Measurements from ENCODE around the gene TNFSF12.

The TNFSF12 gene

GRCh38 chr17:7548585-7549400, at the start of gene TNFSF12:
TNFSF12 (plus strand) TSS chr17:7549058; CDS start chr17:7549154, 96 bp downstream.
- Histone ChIP-seq H3K4me1 (ENCODE audit: control insufficient read depth, low read depth, low read length) (no peaks in the 10 kb centered on the region), H3K9me3 (ENCODE audit: control insufficient read depth, low read depth, low read length) (no peaks in the 10 kb centered on the region), H3K36me3 (ENCODE audit: control insufficient read depth, low read depth, low read length) (no peaks in the 10 kb centered on the region), H3K9ac (ENCODE audit: low read length) (peak within 1 kb of the TSS; percentile 50), H3K27me3 (ENCODE audit: control insufficient read depth, insufficient read depth, low read length) (peaks cover 10% of the 10 kb centered on the region), H3K27ac (ENCODE audit: low read length) (no peak within 1 kb of the TSS), H3K4me3 (ENCODE audit: low read length) (peak within 1 kb of the TSS; percentile 67)

- Histone ChIP-seq H3K4me1 (ENCODE audit: control insufficient read depth, low read depth, low read length) (no peaks in the 10 kb centered on the region), H3K4me3 (ENCODE audit: low read length) (no peak overlapping the region), H3K27ac (ENCODE audit: low read length) (no peak overlapping the region), H3K9ac (ENCODE audit: low read length) (no peak overlapping the region), H3K27me3 (ENCODE audit: control insufficient read depth, insufficient read depth, low read length) (no peaks in the 10 kb centered on the region), H3K36me3 (ENCODE audit: control insufficient read depth, low read depth, low read length) (peaks cover 79% of the 10 kb centered on the region), H3K9me3 (ENCODE audit: control insufficient read depth, low read depth, low read length) (no peaks in the 10 kb centered on the region)
Observed at GRCh38 chr17:7499161-7499560, 49.7 kb upstream of the TNFSF12 start.

GRCh38 chr17:7501729-7502128, 47.1 kb upstream of the TNFSF12 start:
- H3K9ac ChIP-seq (ENCODE audit: low read length) = no peak overlapping the region
- H3K4me3 ChIP-seq (ENCODE audit: low read length) = no peak overlapping the region
- no peak overlapping the region for H3K27ac ChIP-seq (ENCODE audit: low read length)
- peaks cover 85% of the 10 kb centered on the region for H3K36me3 ChIP-seq (ENCODE audit: control insufficient read depth, low read depth, low read length)
- no peaks in the 10 kb centered on the region for H3K27me3 ChIP-seq (ENCODE audit: control insufficient read depth, insufficient read depth, low read length)
- no peaks in the 10 kb centered on the region for H3K4me1 ChIP-seq (ENCODE audit: control insufficient read depth, low read depth, low read length)
- H3K9me3 ChIP-seq (ENCODE audit: control insufficient read depth, low read depth, low read length) = no peaks in the 10 kb centered on the region

GRCh38 chr17:7502171-7502847, 46.5 kb upstream of the TNFSF12 start:
- Histone ChIP-seq H3K9ac (ENCODE audit: low read length) (no peak overlapping the region), H3K36me3 (ENCODE audit: control insufficient read depth, low read depth, low read length) (peaks cover 83% of the 10 kb centered on the region), H3K9me3 (ENCODE audit: control insufficient read depth, low read depth, low read length) (no peaks in the 10 kb centered on the region), H3K4me3 (ENCODE audit: low read length) (no peak overlapping the region), H3K4me1 (ENCODE audit: control insufficient read depth, low read depth, low read length) (no peaks in the 10 kb centered on the region), H3K27ac (ENCODE audit: low read length) (no peak overlapping the region), H3K27me3 (ENCODE audit: control insufficient read depth, insufficient read depth, low read length) (no peaks in the 10 kb centered on the region)

- Histone ChIP-seq H3K9ac (ENCODE audit: low read length) (no peak overlapping the region), H3K27me3 (ENCODE audit: control insufficient read depth, insufficient read depth, low read length) (no peaks in the 10 kb centered on the region), H3K27ac (ENCODE audit: low read length) (no peak overlapping the region), H3K4me3 (ENCODE audit: low read length) (no peak overlapping the region), H3K4me1 (ENCODE audit: control insufficient read depth, low read depth, low read length) (no peaks in the 10 kb centered on the region), H3K9me3 (ENCODE audit: control insufficient read depth, low read depth, low read length) (no peaks in the 10 kb centered on the region), H3K36me3 (ENCODE audit: control insufficient read depth, low read depth, low read length) (peaks cover 81% of the 10 kb centered on the region)
Observed at GRCh38 chr17:7502987-7503386, 45.9 kb upstream of the TNFSF12 start.

- H3K9me3 ChIP-seq (ENCODE audit: control insufficient read depth, low read depth, low read length) = no peaks in the 10 kb centered on the region
- no peak overlapping the region for H3K9ac ChIP-seq (ENCODE audit: low read length)
- H3K36me3 ChIP-seq (ENCODE audit: control insufficient read depth, low read depth, low read length) = peaks cover 82% of the 10 kb centered on the region
- no peaks in the 10 kb centered on the region for H3K4me1 ChIP-seq (ENCODE audit: control insufficient read depth, low read depth, low read length)
- H3K27me3 ChIP-seq (ENCODE audit: control insufficient read depth, insufficient read depth, low read length) = no peaks in the 10 kb centered on the region
- H3K4me3 ChIP-seq (ENCODE audit: low read length) = no peak overlapping the region
- H3K27ac ChIP-seq (ENCODE audit: low read length) = no peak overlapping the region
Observed at GRCh38 chr17:7503521-7503920, 45.3 kb upstream of the TNFSF12 start.

GRCh38 chr17:7508145-7508544, 40.7 kb upstream of the TNFSF12 start:
- no peaks in the 10 kb centered on the region for H3K27me3 ChIP-seq (ENCODE audit: control insufficient read depth, insufficient read depth, low read length)
- no peak overlapping the region for H3K27ac ChIP-seq (ENCODE audit: low read length)
- no peaks in the 10 kb centered on the region for H3K4me1 ChIP-seq (ENCODE audit: control insufficient read depth, low read depth, low read length)
- no peaks in the 10 kb centered on the region for H3K9me3 ChIP-seq (ENCODE audit: control insufficient read depth, low read depth, low read length)
- no peak overlapping the region for H3K9ac ChIP-seq (ENCODE audit: low read length)
- no peak overlapping the region for H3K4me3 ChIP-seq (ENCODE audit: low read length)
- peaks cover 89% of the 10 kb centered on the region for H3K36me3 ChIP-seq (ENCODE audit: control insufficient read depth, low read depth, low read length)

GRCh38 chr17:7508846-7509245, 40.0 kb upstream of the TNFSF12 start:
- H3K9me3 ChIP-seq (ENCODE audit: control insufficient read depth, low read depth, low read length) = no peaks in the 10 kb centered on the region
- H3K27me3 ChIP-seq (ENCODE audit: control insufficient read depth, insufficient read depth, low read length) = no peaks in the 10 kb centered on the region
- no peak overlapping the region for H3K4me3 ChIP-seq (ENCODE audit: low read length)
- peaks cover 89% of the 10 kb centered on the region for H3K36me3 ChIP-seq (ENCODE audit: control insufficient read depth, low read depth, low read length)
- no peak overlapping the region for H3K9ac ChIP-seq (ENCODE audit: low read length)
- no peak overlapping the region for H3K27ac ChIP-seq (ENCODE audit: low read length)
- no peaks in the 10 kb centered on the region for H3K4me1 ChIP-seq (ENCODE audit: control insufficient read depth, low read depth, low read length)

- no peaks in the 10 kb centered on the region for H3K27me3 ChIP-seq (ENCODE audit: control insufficient read depth, insufficient read depth, low read length)
- H3K9me3 ChIP-seq (ENCODE audit: control insufficient read depth, low read depth, low read length) = no peaks in the 10 kb centered on the region
- H3K36me3 ChIP-seq (ENCODE audit: control insufficient read depth, low read depth, low read length) = peaks cover 83% of the 10 kb centered on the region
- no peak overlapping the region for H3K27ac ChIP-seq (ENCODE audit: low read length)
- H3K4me3 ChIP-seq (ENCODE audit: low read length) = no peak overlapping the region
- no peaks in the 10 kb centered on the region for H3K4me1 ChIP-seq (ENCODE audit: control insufficient read depth, low read depth, low read length)
- H3K9ac ChIP-seq (ENCODE audit: low read length) = no peak overlapping the region
Observed at GRCh38 chr17:7509937-7510336, 38.9 kb upstream of the TNFSF12 start.

- Histone ChIP-seq H3K27ac (ENCODE audit: low read length) (no peak overlapping the region), H3K9me3 (ENCODE audit: control insufficient read depth, low read depth, low read length) (no peaks in the 10 kb centered on the region), H3K4me3 (ENCODE audit: low read length) (no peak overlapping the region), H3K4me1 (ENCODE audit: control insufficient read depth, low read depth, low read length) (no peaks in the 10 kb centered on the region), H3K36me3 (ENCODE audit: control insufficient read depth, low read depth, low read length) (peaks cover 75% of the 10 kb centered on the region), H3K9ac (ENCODE audit: low read length) (no peak overlapping the region), H3K27me3 (ENCODE audit: control insufficient read depth, insufficient read depth, low read length) (no peaks in the 10 kb centered on the region)
Observed at GRCh38 chr17:7511108-7511507, 37.8 kb upstream of the TNFSF12 start.

- no peaks in the 10 kb centered on the region for H3K9me3 ChIP-seq (ENCODE audit: control insufficient read depth, low read depth, low read length)
- H3K27me3 ChIP-seq (ENCODE audit: control insufficient read depth, insufficient read depth, low read length) = no peaks in the 10 kb centered on the region
- H3K4me3 ChIP-seq (ENCODE audit: low read length) = no peak overlapping the region
- H3K36me3 ChIP-seq (ENCODE audit: control insufficient read depth, low read depth, low read length) = peaks cover 67% of the 10 kb centered on the region
- H3K4me1 ChIP-seq (ENCODE audit: control insufficient read depth, low read depth, low read length) = no peaks in the 10 kb centered on the region
- no peak overlapping the region for H3K9ac ChIP-seq (ENCODE audit: low read length)
- no peak overlapping the region for H3K27ac ChIP-seq (ENCODE audit: low read length)
Observed at GRCh38 chr17:7512105-7512504, 36.8 kb upstream of the TNFSF12 start.

Data from iPS-18a (cell line).